Superior temporal gyrus (tissue), 1 donor: ENCODE data around the gene ZNF746.

Experiments
- DNase-seq: peaks from one replicate; pipeline ENCODE4 v3.0.0-alpha.2; 2016; ENCODE audit errors: extremely low spot score

ZNF746 gene

DNA sequence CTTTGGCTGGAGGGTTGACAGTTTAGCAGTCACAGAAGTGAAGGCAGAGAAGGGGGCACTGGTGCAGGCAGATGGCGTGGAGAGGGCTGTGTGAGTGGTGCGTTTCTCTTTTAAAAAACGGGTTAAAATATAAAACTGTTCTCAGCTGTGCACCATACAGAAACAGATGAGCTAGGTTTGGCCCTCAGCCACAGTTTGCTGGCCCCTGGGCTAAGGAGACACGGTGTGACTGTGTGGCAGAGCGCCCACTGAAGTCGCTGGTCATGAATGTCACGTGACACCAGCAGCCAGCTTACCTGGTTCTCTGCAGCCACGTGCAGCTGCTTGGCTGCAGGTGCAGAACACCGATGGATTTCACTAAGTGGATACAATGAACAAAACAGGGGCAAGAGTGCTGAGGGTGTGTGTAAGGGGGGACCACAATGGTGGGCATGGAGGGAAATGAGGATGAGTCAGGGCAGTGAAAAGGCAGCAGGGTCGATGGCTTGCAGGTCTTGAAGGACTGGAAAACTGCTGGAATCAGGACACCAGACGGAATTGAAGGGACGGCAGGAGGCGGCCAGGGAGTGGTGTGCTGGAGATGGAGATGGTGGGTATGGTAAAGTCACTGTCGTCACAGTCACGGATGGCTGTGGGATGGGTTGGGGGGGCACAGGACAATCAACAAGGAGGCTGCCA is 7.4 kb downstream of the ZNF746 start:
- DNase-seq, result no peak

DNA sequence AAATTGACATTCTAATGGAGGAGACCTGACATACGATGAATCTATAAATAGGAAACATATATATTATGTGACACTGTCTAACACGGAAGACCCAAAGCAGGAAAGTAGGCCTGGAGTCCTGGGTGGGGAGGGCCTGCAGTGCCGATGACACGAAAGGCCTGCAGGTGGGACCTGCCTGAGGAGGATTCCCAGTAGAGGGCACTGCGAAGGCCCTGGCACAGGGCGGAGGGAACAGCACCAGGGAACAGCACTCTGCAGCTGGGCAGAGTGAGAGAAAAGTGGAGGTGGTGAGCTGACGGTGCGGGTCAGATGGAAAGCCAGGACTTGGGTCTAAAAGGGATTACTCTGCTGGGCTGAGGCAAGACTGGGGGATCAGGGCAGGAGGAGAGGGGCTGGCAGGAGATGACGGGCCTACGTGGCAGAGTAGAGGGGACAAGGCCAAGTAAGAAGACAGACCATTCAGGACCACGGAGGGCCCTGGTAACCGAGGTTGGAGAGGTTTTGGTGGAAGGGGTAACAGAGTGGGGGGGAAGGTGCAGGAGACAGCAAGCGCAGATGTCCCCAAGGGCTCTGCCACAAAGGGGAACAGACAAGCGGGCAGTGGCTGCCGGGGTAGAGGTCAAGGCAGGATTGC is 8.1 kb downstream of the ZNF746 start:
- DNase-seq, result no peak

DNA sequence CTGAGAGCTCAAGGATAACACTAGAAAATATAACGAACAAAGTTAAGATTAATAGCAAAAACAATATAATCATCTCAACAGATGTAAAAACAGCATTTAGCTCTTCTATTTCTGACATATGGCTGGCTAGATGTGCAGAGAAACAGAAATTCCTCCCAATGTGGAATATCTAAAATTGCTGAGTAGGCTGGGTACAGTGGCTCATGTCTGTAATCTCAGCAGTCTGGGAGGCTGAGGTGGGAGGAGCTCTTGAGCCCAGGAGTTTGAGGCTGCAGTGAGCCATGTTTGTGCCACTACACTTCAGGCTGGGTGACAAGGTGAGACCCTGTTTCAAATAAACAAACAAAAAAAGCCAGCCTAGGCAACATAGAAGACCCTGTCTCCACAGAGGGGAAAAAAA is 18.0 kb downstream of the ZNF746 start:
- no peak for DNase-seq

DNA sequence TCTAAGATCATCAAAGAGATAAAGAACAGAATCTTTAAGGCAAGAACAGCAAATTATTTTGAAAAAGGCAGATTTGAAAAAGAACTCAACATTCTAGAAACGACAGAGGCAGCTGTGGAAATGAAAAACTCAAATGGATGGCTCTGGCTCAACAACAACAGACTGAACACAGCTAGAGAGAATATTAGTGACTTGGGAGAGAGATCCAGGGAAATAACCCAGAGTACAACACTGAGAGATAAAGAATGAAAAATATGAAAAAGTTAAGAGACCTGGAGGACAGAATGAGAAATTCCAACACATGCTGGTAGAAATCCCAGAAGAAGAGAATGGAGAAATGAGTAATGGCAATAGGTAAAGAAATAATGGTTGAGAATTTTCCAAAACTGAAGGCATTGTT is 18.9 kb downstream of the ZNF746 start:
- no peak for DNase-seq

DNA sequence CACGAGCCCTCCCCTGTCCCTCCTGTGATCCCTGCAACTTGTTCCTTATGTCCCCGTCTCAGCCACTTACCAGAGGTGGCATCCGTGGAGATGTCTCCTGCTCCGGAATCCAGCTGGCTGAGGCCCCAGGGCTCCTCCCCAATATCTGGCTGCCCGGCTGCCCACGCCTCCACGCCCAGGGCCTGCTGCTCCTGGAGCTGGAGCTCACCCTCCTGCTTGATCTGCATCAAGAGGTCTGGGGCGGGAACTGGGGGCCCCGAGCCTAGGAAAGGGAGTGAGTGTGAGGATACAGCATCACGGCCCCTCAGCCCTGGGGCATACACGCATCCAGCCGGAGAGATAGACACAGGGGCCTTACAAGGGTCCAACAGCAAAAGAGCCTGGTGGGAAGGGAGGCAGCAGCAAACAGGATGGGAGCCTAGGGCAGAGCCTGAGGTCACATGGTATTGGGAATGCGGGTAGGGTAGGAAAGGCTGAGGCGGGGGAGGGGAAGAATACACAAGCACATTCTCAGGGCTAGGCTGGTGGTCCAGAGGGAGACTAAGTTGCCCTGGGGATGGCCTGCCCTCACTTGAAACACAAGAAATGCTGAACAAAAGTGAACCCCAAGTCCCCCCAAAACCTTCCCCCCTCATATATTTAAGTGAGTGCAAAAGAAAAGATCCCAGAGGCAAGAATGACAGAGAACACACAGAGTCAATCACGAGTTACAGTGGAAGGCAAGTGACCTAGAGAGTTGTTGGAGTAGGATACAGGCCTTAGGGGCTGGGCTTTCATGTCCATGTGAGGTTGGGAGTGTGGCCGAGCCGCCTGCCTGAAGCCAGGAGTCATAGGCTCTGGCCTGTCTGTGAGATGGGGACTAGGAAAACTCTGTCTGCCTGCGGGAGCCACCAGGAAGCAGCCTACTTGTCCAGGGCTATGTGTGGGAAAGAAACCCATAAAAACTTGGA is 19.8 kb downstream of the ZNF746 start:
- no peak for DNase-seq

GRCh38 chr7:149476791-149477190 is 20.8 kb downstream of the ZNF746 start:
- DNase-seq, result no peak

DNA sequence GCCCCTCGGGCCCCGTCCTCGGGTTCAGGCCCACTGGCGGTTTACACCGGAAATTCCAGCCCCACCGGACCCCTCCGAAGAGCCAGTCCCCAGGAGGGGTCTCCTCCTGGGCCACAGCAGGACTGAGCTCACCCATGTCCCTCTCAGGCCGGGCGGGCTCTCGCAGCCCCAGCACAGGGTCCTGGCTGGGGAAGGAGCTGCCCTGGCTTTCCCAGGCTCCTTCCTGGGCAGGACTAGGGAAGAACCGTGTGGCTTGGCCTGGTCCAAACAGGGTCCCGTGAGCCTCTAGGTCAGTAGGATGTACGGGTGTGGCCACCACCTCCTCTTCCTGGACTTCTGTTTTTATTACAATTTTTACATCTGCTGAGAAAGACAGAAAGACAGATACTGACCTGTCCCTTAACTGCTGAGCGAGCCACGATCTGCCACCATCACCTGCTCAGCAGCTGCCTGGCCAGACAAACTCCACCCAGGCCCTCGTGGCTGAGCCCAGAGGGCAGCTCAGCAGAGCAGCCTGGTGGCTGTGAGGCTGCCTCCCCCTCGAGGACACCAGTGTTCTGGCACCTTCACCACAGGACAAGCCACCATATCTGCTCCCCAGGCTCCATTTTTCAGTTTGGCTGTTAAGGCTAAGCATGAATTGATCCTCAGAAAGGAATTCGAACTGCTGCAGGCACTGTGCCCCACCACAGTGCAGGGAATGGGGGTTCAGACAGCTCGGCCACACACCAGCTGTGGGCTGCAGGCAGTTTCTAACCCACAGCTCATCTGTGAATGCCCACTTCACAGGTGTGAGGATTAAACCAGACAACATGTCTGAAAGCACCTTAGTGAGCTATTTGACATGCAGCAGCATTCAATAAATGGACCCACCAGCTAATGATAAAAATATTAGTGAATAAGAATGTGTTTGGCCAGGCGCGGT is 22.2 kb downstream of the ZNF746 start:
- DNase-seq, result no peak

DNA sequence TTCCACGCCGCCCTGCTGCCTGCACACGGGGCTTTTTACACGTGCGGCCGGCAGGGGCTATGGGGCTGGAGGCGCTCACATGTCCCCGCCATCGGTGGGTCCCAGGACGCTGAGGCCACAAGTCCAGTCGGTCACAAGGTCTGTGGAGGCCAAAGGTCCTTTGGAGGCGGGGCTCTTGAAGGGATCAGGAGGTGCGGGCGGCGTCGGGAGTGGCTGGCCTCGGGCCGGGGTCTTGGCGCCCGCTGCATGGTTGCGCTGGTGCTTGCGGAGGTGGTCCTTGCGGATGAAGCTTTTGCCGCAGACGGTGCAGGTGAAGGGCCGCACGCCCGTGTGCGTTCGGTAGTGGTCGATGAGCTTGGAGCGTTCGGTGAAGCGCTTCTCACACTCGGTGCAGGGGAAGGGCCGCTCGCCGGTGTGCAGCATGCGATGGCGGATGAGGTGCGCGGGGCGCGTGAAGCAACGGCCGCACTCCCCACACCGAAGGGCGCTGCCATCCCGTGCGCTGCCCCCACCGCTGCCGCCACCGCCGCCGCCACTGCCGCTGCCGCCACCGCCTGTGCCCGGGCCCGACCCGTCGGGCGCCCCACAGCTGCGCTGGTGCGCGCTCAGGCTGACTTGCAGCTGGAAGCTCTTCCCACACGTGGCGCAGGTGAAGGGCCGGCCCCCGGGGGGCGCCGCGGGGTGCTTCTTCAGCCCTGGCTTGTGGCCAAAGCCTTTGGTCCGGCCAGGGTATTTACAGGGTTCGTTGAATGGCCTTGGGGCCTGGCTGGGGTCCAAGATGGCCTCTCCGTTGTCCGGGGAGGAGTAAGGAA is 23.1 kb downstream of the ZNF746 start:
- no peak for DNase-seq

- no peak for DNase-seq
These were observed 24.4 kb downstream of the ZNF746 start for GRCh38 chr7:149473251-149473650.

DNA sequence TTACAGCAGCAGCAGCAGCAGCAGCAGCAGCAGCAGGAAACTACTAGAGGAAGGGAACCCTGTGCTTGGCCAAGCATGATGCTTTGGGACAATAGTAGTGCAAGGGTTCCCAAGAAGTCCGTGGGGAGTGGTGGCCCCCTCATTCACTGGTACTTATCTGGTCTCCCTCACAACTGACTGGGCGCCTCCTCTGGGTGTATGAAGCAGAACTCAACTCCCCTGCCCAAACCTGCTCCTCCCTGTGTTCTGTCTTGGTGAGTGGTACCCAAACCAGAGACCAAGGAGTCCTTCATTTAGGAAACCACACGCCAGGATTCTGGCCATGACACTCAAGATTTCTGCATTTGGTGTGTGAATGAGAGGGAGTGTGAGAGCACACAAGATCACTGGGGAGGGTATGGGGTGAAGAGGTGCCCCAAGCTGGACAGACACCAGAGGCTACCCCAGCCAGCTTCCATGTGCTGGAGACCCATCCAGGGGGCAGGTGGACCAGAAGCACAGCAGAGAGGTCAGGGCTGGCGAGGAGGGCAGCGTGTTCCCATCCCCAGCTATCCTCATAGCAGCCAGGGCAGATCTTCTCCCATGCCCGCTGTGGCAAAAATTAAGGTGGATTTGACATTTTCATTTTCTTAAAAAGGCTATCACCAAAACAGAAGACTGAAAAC is 26.2 kb downstream of the ZNF746 start:
- no peak for DNase-seq

DNA sequence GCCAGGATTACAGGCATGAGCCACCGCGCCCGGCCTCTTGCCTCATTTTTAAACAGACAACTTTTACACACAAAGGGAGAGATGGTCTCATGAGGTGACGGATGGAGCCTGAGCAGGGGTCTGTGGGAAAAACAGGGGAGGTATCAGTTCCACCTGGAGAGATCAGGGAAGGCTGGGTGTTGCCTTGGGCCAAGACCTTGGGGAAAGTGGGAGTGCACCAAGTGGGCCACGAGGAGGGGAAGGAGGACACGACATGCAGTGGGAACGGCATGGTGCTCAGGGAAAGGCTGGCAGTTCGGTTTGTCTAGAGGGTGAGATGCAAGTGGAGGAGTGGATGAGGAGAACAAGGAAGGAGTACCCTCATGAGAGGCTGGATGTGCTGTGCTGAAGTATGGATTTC is 27.8 kb downstream of the ZNF746 start:
- DNase-seq, result no peak

- DNase-seq, result no peak
These were observed 29.4 kb downstream of the ZNF746 start for GRCh38 chr7:149468208-149468607.

DNA sequence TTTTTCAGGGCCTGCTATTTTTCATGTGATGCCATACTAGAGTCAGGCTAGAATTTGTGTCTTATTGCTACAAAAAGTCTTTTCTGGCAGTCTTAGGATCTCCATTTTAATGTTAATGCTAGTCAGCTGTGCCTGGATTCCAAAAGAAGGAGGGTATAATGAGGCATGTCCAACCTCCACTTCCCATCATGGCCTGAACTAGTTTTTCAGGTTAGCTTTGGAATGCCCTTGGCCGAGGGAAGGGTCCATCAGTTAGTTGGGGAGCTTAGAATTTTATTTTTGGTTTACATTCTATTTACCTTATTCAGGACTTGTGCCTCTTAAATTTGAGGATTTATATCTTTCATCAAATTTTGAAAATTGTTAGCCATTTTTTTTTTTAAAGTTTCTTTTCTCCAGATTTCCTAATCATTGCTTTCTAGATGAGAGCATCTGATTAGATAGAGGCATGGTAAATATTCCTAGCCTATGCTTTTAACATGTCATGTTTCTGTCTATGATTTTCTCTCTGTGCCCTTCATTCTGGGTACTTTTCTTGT is 30.2 kb downstream of the ZNF746 start:
- no peak for DNase-seq

DNA sequence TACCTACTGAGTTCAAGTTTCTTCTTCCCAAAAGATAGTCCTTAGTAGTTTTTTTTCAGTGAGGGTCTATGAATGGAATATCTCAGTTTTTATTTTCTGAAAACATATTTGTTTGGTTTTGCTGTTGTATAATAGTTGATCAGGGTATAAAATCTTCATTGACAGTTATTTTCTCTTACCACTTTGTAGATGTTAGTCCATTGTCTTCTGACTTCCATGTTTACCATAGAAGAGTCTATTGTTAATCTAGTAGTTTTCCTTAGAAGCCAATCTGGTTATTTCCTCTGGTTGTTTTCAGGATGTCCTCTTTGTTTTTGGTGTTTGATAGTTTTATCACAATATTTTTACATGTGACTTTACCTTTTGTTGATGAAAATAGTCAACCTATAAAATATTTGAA is 31.2 kb downstream of the ZNF746 start:
- no peak for DNase-seq

DNA sequence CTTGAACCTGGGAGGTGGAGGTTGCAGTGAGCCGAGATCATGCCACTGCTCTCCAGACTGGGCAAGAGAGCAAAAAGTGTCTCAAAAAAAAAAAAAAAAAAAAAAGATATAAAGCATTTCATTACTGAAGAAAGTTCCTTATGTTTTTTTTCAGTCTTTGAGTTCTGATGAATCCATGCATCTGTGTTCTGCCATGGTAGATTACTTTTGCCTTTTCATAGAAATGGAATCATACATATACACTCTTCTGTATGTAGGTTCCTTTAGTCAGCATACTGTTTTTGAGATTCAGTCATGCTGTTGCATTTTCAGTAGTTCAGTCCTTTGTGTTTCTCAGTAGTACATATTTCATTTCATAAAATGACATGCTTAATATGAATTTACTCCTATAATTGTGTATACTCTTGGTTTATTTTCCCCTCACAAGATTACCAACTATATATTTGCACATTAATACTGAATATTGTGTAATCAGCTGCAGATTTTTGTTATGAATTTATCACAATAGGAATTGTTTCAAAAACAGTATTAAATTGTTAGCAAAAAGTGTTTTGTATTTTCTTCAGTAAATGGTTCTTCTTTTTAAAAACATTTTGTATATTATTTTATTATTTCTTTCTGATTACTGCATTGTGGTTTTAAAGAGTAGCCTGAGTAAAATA is 34.0 kb downstream of the ZNF746 start:
- DNase-seq, result no peak

DNA sequence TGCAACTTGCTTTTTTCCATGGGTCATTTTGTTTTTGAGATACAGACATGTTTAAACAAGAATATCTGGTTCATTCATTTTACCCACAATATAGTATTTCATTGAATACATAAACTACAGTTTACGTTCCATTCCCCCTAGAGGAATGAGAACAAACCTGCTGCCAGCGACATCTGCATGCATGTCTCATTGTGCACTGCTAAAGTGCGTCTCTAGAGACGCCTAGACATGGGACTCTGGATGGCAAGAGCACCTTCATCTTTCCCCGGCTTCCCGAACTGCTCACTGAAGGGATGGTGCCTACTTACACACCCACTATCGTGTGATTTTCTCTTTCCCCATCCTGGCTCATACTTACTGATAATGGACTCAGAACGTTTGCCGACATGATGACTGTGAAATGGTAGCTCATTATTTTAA is 35.5 kb downstream of the ZNF746 start:
- no peak for DNase-seq

GRCh38 chr7:149460493-149461277 is 36.9 kb downstream of the ZNF746 start, which contains the start of gene ZNF777:
TSS of gene ZNF777 (minus strand) at chr7:149461062. CDS start at chr7:149456022, 5,040 bp downstream.
- DNase-seq, result peak; percentile 83
